Small intestine (tissue), 7 donors: ENCODE results near the gene TBC1D14. TPM values are rescaled to one million over a fixed set of nuclear protein-coding genes. Genes with fewer than 3 reads are reported as not detected.

ENCODE experiments used
- DNase-seq, 2 donors: peaks; one replicate each; pipeline versions ENCODE4 v3.0.0 to v3.0.0-alpha.2; 2013
- FAIRE-seq: peaks from 2 replicates; lab custom pipeline; 2012; peaks lifted over from hg19 to GRCh38; lab: Jason Lieb, UNC
- H3K27ac ChIP-seq, 3 donors: one replicate each; pipeline ENCODE4 v1.5.1; 2013; ENCODE audit warnings: low read length in 2 of 3, mild to moderate bottlenecking in 2 of 3, control low read depth in 1 of 3, inconsistent platforms in 1 of 3, low read depth in 1 of 3, moderate library complexity in 1 of 3
- H3K27me3 ChIP-seq, 3 donors: one replicate each; pipeline ENCODE4 v1.6.1; 2013; ENCODE audit warnings: low read length in 3 of 3, inconsistent platforms in 1 of 3; ENCODE audit not compliant: control insufficient read depth in 3 of 3, insufficient read depth in 3 of 3
- H3K36me3 ChIP-seq, 3 donors: one replicate each; pipeline ENCODE4 v1.6.1; 2013; ENCODE audit warnings: low read length in 3 of 3, inconsistent platforms in 1 of 3, low read depth in 1 of 3, mild to moderate bottlenecking in 1 of 3, moderate library complexity in 1 of 3; ENCODE audit not compliant: control insufficient read depth in 3 of 3, insufficient read depth in 2 of 3
- H3K4me1 ChIP-seq, 3 donors: one replicate each; pipeline ENCODE4 v1.6.1; 2013; ENCODE audit warnings: low read length in 2 of 3, inconsistent platforms in 1 of 3, low read depth in 1 of 3, mild to moderate bottlenecking in 1 of 3, moderate library complexity in 1 of 3; ENCODE audit not compliant: control insufficient read depth in 3 of 3, insufficient read depth in 2 of 3
- H3K4me3 ChIP-seq, 3 donors: one replicate each; pipeline ENCODE4 v1.5.1; 2013; ENCODE audit warnings: low read length in 3 of 3, control low read depth in 1 of 3, inconsistent platforms in 1 of 3, low read depth in 1 of 3, mild to moderate bottlenecking in 1 of 3, moderate library complexity in 1 of 3
- H3K9me3 ChIP-seq, 2 donors: one replicate each; pipeline ENCODE4 v1.6.1; 2013; ENCODE audit warnings: low read depth in 1 of 2, low read length in 1 of 2; ENCODE audit not compliant: control insufficient read depth in 2 of 2, insufficient read depth in 1 of 2
- WGBS, 3 donors: extraction: QIAGEN DNeasy Blood & Tissue Kit; methylation state at CpG; one replicate each; pipeline ENCODE4 v1.1.7; 2013; 5-methylcytosine and 5-hydroxymethylcytosine counted together
- polyA plus RNA-seq, 4 donors: library from polyadenylated mRNA; stranded (reverse) in 3 of 4; unstranded in 1 of 4; fragments of 200-250 nt in 3 of 4; fragments of 120-200 nt in 1 of 4; gene quantifications; one replicate each; pipeline versions ENCODE4 v1.2.1 to v1.2.3, GENCODE V29; 2013
- donor health status: healthy with polysubstance abuse.
- donor health status: control.
- donor health status: control.
- donor health status: Bipolar disorder and iron deficiency.
- donor health status: healthy.

TBC1D14 gene
- polyA plus RNA-seq, 4 donors = 16.8 to 57.8 (median 25.2) TPM

GRCh38 chr4:6932918-6933317 is 23.3 kb downstream of the TBC1D14 start:
- peaks cover 0 to 51% (median 0%) of the 10 kb centered on the region in 3 donors for H3K36me3 ChIP-seq
- no peak for FAIRE-seq
- no peaks in the 10 kb centered on the region for H3K27me3 ChIP-seq
- 79 to 90% (median 85%) methylated on average over 3 of the region's 3 CpGs for WGBS, 3 donors
- no peaks in the 10 kb centered on the region for H3K9me3 ChIP-seq
- H3K4me1 ChIP-seq = peaks cover 3 to 74% (median 6%) of the 10 kb centered on the region in 3 donors
- no peak for DNase-seq
- H3K4me3 ChIP-seq = no peak overlapping the region
- no peak overlapping the region for H3K27ac ChIP-seq

- 83 to 92% (median 87%) methylated on average over 9 of the region's 9 CpGs for WGBS, 3 donors
- H3K36me3 ChIP-seq = peaks cover 0 to 53% (median 0%) of the 10 kb centered on the region in 3 donors
- H3K4me3 ChIP-seq = no peak overlapping the region
- H3K4me1 ChIP-seq = peaks cover 3 to 70% (median 5%) of the 10 kb centered on the region in 3 donors
- H3K9me3 ChIP-seq = no peaks in the 10 kb centered on the region
- H3K27ac ChIP-seq = peak overlapping the region in 1 of 3 donors; percentile 87
- H3K27me3 ChIP-seq = no peaks in the 10 kb centered on the region
- FAIRE-seq = no peak
- no peak for DNase-seq
Measured at GRCh38 chr4:6933691-6934430, 24.2 kb downstream of the TBC1D14 start.

GRCh38 chr4:6935965-6936364 is 26.3 kb downstream of the TBC1D14 start:
- FAIRE-seq (no peak), DNase-seq (peak; percentile 87 to 88)
- Histone ChIP-seq H3K4me1 (peaks cover 2 to 65% (median 8%) of the 10 kb centered on the region in 3 donors), H3K36me3 (peaks cover 0 to 65% (median 0%) of the 10 kb centered on the region in 3 donors), H3K9me3 (no peaks in the 10 kb centered on the region), H3K27ac (peak overlapping the region in 1 of 3 donors; percentile 87), H3K27me3 (no peaks in the 10 kb centered on the region), H3K4me3 (no peak overlapping the region)
- 14 to 49% (median 47%) methylated on average over 4 of the region's 4 CpGs for WGBS, 3 donors

- 81 to 93% (median 85%) methylated on average over 6 of the region's 6 CpGs for WGBS, 3 donors
- Histone ChIP-seq H3K27ac (peak overlapping the region in 1 of 3 donors; percentile 87), H3K4me3 (no peak overlapping the region), H3K4me1 (peaks cover 2 to 67% (median 14%) of the 10 kb centered on the region in 3 donors), H3K27me3 (no peaks in the 10 kb centered on the region), H3K9me3 (no peaks in the 10 kb centered on the region), H3K36me3 (peaks cover 0 to 56% (median 0%) of the 10 kb centered on the region in 3 donors)
- FAIRE-seq = no peak
- DNase-seq = no peak
Measured at GRCh38 chr4:6937201-6937600, 27.6 kb downstream of the TBC1D14 start.

- 77 to 83% (median 80%) methylated on average over 15 to 17 of the region's 17 CpGs for WGBS, 3 donors
- Histone ChIP-seq H3K9me3 (no peaks in the 10 kb centered on the region), H3K27me3 (no peaks in the 10 kb centered on the region), H3K36me3 (peaks cover 0 to 50% (median 0%) of the 10 kb centered on the region in 3 donors), H3K4me1 (peaks cover 6 to 73% (median 14%) of the 10 kb centered on the region in 3 donors), H3K4me3 (no peak overlapping the region), H3K27ac (peak overlapping the region in 2 of 3 donors; percentile 9 to 87)
- DNase-seq (no peak), FAIRE-seq (no peak)
Measured at GRCh38 chr4:6937754-6938153, 28.1 kb downstream of the TBC1D14 start.

- 56 to 87% (median 80%) methylated on average over 7 of the region's 7 CpGs for WGBS, 3 donors
- peak overlapping the region in 1 of 3 donors; percentile 9 for H3K27ac ChIP-seq
- peaks cover 0 to 48% (median 0%) of the 10 kb centered on the region in 3 donors for H3K36me3 ChIP-seq
- peaks cover 6 to 78% (median 14%) of the 10 kb centered on the region in 3 donors for H3K4me1 ChIP-seq
- H3K9me3 ChIP-seq = no peaks in the 10 kb centered on the region
- DNase-seq (no peak), FAIRE-seq (no peak)
- no peak overlapping the region for H3K4me3 ChIP-seq
- no peaks in the 10 kb centered on the region for H3K27me3 ChIP-seq
Measured at GRCh38 chr4:6938237-6938636, 28.6 kb downstream of the TBC1D14 start.

GRCh38 chr4:6938647-6939271 is 29.1 kb downstream of the TBC1D14 start:
- Histone ChIP-seq H3K9me3 (no peaks in the 10 kb centered on the region), H3K4me1 (peaks cover 8 to 81% (median 19%) of the 10 kb centered on the region in 3 donors), H3K36me3 (peaks cover 0 to 48% (median 0%) of the 10 kb centered on the region in 3 donors), H3K27me3 (no peaks in the 10 kb centered on the region), H3K4me3 (no peak overlapping the region), H3K27ac (no peak overlapping the region)
- no peak for DNase-seq
- FAIRE-seq = no peak
- 75 to 86% (median 85%) methylated on average over 19 to 20 of the region's 20 CpGs for whole genome bisulfite sequencing, 3 donors
